SK-N-SH treated with all-trans-retinoic acid at 6 μM for 48 hours (cell line): Measurements from ENCODE around the gene CPZ.

Experiments
- PPARA ChIP-seq: fragments of 250-450 bp; sonication (Bioruptor Pico); IDR thresholded peaks from 2 replicates; pipeline ENCODE4 v1.5.0; 2020; ENCODE audit warnings: mild to moderate bottlenecking, borderline replicate concordance
- TOX ChIP-seq: fragments of 250-450 bp; sonication (Bioruptor Pico); IDR thresholded peaks from 2 replicates; pipeline ENCODE4 v1.8.0; 2021; ENCODE audit warnings: mild to moderate bottlenecking, moderate library complexity, borderline replicate concordance

DNA sequence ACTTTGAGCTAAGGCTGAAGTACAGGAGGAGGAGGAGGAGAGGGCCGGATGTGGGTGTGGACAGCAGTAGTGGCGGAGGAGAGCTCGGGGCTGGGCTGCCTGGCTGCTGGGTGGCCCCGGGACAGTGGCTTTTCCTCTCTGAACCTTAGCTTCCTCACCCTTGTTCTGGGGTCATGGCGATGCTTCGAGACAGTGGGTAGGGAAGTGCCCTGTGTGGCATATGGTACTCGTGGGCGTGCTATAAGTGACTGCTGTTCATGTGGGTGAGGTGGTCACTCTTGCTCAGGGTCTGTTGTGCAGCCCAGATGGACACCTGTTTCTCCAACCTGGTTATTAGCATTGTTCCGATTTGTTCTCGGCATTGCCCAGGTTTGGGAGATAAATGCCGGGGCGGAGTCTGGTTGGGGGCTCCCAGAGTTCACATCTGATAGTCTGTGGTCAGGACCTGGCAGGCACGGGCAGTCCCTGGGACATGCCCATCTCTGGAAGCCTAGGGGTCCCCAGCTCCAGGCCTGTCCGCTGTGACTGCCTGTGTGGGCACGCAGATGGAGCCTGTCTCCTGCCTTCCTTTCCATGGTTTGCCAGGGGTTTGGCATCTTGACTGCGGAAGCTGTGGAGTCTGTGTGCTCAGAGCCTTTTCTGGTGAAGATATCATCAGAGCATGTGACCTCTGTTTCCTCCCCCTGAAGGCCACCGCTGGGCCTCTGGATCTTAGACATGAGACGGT, 4.9 kb upstream of the CPZ start:
- TF ChIP-seq PPARA (CRISPR knock-in tag) (no peak), TOX (no peak)
